Natural killer cell (primary cell): Measurements from ENCODE around the gene LPAR2. TPM values are rescaled to one million over a fixed set of nuclear protein-coding genes. Genes with fewer than 3 reads are reported as not detected.
A peak's percentile ranks its signal among the peaks of the same experiment; 100 is the strongest.

ENCODE experiments used
- ATAC-seq, 3 donors: fragments of 150-1000 bp in 2 of 3; fragments of 200-7000 bp in 1 of 3; cut with Tn5 transposase; 1 replicate in 1 of 3; 2 replicates in 2 of 3; pipeline ENCODE4 v1.10.0; 2021; ENCODE audit warnings: mild to moderate bottlenecking in 2 of 3, moderate library complexity in 2 of 3
- DNase-seq, 2 donors: peaks; one replicate each; pipeline versions ENCODE4 v3.0.0 to v3.0.0-alpha.2; 2013 to 2021; ENCODE audit warnings: mixed read lengths in 1 of 2
- H3K27ac ChIP-seq: one replicate; pipeline ENCODE4 v1.5.1; 2013; ENCODE audit warnings: mild to moderate bottlenecking, low read length
- H3K27me3 ChIP-seq: one replicate; pipeline ENCODE4 v1.6.1; 2013; ENCODE audit warnings: low read length; ENCODE audit not compliant: control insufficient read depth, insufficient read depth
- H3K36me3 ChIP-seq: one replicate; pipeline ENCODE4 v1.6.1; 2013; ENCODE audit warnings: low read length; ENCODE audit not compliant: control insufficient read depth, insufficient read depth
- H3K4me1 ChIP-seq: one replicate; pipeline ENCODE4 v1.6.1; 2013; ENCODE audit warnings: low read length; ENCODE audit not compliant: control insufficient read depth, insufficient read depth
- H3K4me3 ChIP-seq: one replicate; pipeline ENCODE4 v1.5.1; 2013; ENCODE audit warnings: low read length
- H3K9me3 ChIP-seq: one replicate; pipeline ENCODE4 v1.6.1; 2013; ENCODE audit warnings: low read length; ENCODE audit not compliant: control insufficient read depth, insufficient read depth
- H3K27ac Mint-ChIP-seq, 2 donors: one replicate each; pipeline ENCODE4 v1.8.0; 2022; ENCODE audit warnings: mild to moderate bottlenecking in 2 of 2, mixed read lengths in 2 of 2, moderate library complexity in 1 of 2
- H3K27me3 Mint-ChIP-seq, 2 donors: one replicate each; pipeline ENCODE4 v1.8.0; 2022; ENCODE audit warnings: low read depth in 2 of 2, mixed read lengths in 2 of 2
- H3K36me3 Mint-ChIP-seq: one replicate; pipeline ENCODE4 v1.8.0; 2022; ENCODE audit warnings: mixed read lengths
- H3K4me1 Mint-ChIP-seq, 2 donors: one replicate each; pipeline ENCODE4 v1.8.0; 2022; ENCODE audit warnings: mixed read lengths in 2 of 2
- H3K4me3 Mint-ChIP-seq: one replicate; pipeline ENCODE4 v1.8.0; 2022; ENCODE audit warnings: mild to moderate bottlenecking, moderate library complexity, mixed read lengths
- H3K9me3 Mint-ChIP-seq, 2 donors: one replicate each; pipeline ENCODE4 v1.8.0; 2022; ENCODE audit warnings: mixed read lengths in 2 of 2
- CTCF ChIP-seq: fragments of 200-600 bp; IDR thresholded peaks from one replicate; pipeline ENCODE4 v1.8.0; 2022; ENCODE audit warnings: antibody characterized with exemption
- WGBS: methylation state at CpG from one replicate; pipeline ENCODE4 v1.1.7; 2013; ENCODE audit warnings: missing lambda C conversion rate; ENCODE audit not compliant: insufficient coverage; 5-methylcytosine and 5-hydroxymethylcytosine counted together
- intact Hi-C: fragments of 100-400 bp; cut with micrococcal nuclease; formaldehyde crosslinking; loops from one replicate; pipeline ENCODE4 v1.14.2; 2022
- total RNA-seq, 4 donors: library from RNA; stranded (reverse); fragments of 120-200 nt in 1 of 4; gene quantifications; one replicate each; pipeline versions ENCODE4 v1.2.3 to v1.2.4, GENCODE V29; 2013 to 2022

The LPAR2 gene
- total RNA-seq, 3 donors from 2014 or later (not counting 1 experiment from before 2014, with no cell fraction given), result 52.1 to 81.5 (median 56.4) TPM

- H3K27ac ChIP-seq, result peak overlapping the region; percentile 100
- Mint-ChIP-seq H3K4me1 (peaks cover 28 to 30% of the 10 kb centered on the region in 2 donors), H3K4me3 (peak overlapping the region; percentile 94), H3K36me3 (no peaks in the 10 kb centered on the region), H3K9me3 (no peaks in the 10 kb centered on the region), H3K27me3 (no peaks in the 10 kb centered on the region), H3K27ac (peak overlapping the region; percentile 95 to 98)
- no peak overlapping the region for H3K4me3 ChIP-seq
- whole genome bisulfite sequencing, result 80% methylated on average over 17 of the region's 18 CpGs
- H3K36me3 ChIP-seq, result peaks cover 29% of the 10 kb centered on the region
- no peak for TF ChIP-seq CTCF
- H3K27me3 ChIP-seq, result no peaks in the 10 kb centered on the region
- H3K4me1 ChIP-seq, result peaks cover 42% of the 10 kb centered on the region
- intact Hi-C loops, result no loop called here
- DNase-seq (peak in 1 of 2 donors; percentile 71), ATAC-seq (no peak)
- H3K9me3 ChIP-seq, result peaks cover 3% of the 10 kb centered on the region
Measured at GRCh38 chr19:19661675-19662251, 33.7 kb upstream of the LPAR2 start.

GRCh38 chr19:19661141-19661674 is 33.2 kb upstream of the LPAR2 start:
- H3K9me3 ChIP-seq, result no peaks in the 10 kb centered on the region
- H3K27ac Mint-ChIP-seq, result peak overlapping the region; percentile 95 to 98
- TF ChIP-seq CTCF, result no peak
- peaks cover 36% of the 10 kb centered on the region for H3K4me1 ChIP-seq
- no peaks in the 10 kb centered on the region for H3K27me3 ChIP-seq
- intact Hi-C loops, result no loop called here
- no peak for ATAC-seq
- H3K27ac ChIP-seq, result peak overlapping the region; percentile 35
- no peak overlapping the region for H3K4me3 Mint-ChIP-seq
- DNase-seq, result no peak
- no peaks in the 10 kb centered on the region for H3K27me3 Mint-ChIP-seq
- H3K36me3 Mint-ChIP-seq, result no peaks in the 10 kb centered on the region
- no peak overlapping the region for H3K4me3 ChIP-seq
- H3K9me3 Mint-ChIP-seq, result no peaks in the 10 kb centered on the region
- WGBS, result 92% methylated on average over 10 of the region's 10 CpGs
- peaks cover 28 to 30% of the 10 kb centered on the region in 2 donors for H3K4me1 Mint-ChIP-seq
- peaks cover 35% of the 10 kb centered on the region for H3K36me3 ChIP-seq

- Mint-ChIP-seq H3K27ac (no peak overlapping the region), H3K4me3 (no peak overlapping the region), H3K36me3 (no peaks in the 10 kb centered on the region), H3K9me3 (no peaks in the 10 kb centered on the region), H3K4me1 (peaks cover 28 to 30% of the 10 kb centered on the region in 2 donors), H3K27me3 (no peaks in the 10 kb centered on the region)
- no peak for TF ChIP-seq CTCF
- Histone ChIP-seq H3K4me3 (no peak overlapping the region), H3K27ac (no peak overlapping the region), H3K9me3 (no peaks in the 10 kb centered on the region), H3K27me3 (no peaks in the 10 kb centered on the region), H3K4me1 (peaks cover 30% of the 10 kb centered on the region), H3K36me3 (peaks cover 49% of the 10 kb centered on the region)
- ATAC-seq, result no peak
- DNase-seq, result no peak
- intact Hi-C loops, result no loop called here
- WGBS, result 96% methylated on average over 17 of the region's 17 CpGs
Measured at GRCh38 chr19:19659646-19660245, 31.7 kb upstream of the LPAR2 start.
